ENCODE data around the gene RND2.

DNA sequence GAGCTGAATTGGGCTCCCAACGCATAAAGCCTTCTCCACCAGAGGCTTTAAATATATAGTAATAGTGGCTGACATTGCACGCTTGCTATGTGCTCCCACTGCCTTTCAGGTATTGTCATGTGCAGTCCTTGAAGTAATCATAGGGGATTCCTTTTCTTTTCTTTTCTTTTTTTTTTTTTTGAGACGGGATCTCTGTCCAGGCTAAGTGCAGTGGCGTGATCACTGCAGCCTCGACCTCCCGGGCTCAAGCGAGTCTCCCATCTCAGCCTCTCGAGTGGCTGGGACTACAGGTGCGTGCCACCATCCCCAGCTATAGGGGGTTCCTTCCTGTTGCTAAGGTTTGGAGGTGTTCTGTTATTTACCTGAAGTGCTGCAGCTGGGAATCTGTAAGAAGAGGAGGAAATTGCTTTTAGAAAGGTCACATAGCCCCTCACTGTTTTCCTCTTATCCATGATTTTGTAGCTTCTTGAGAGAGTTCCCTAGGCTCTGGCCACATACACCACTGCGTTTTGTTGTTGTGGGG lies 26.0 kb upstream of the RND2 start:
- TF ChIP-seq, protein P1, sequence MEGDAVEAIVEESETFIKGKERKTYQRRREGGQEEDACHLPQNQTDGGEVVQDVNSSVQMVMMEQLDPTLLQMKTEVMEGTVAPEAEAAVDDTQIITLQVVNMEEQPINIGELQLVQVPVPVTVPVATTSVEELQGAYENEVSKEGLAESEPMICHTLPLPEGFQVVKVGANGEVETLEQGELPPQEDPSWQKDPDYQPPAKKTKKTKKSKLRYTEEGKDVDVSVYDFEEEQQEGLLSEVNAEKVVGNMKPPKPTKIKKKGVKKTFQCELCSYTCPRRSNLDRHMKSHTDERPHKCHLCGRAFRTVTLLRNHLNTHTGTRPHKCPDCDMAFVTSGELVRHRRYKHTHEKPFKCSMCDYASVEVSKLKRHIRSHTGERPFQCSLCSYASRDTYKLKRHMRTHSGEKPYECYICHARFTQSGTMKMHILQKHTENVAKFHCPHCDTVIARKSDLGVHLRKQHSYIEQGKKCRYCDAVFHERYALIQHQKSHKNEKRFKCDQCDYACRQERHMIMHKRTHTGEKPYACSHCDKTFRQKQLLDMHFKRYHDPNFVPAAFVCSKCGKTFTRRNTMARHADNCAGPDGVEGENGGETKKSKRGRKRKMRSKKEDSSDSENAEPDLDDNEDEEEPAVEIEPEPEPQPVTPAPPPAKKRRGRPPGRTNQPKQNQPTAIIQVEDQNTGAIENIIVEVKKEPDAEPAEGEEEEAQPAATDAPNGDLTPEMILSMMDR (conservative IDR thresholded peaks at IDR 0.05; ENCODE audit: low read depth, low read length) = no peak
- no peak for TF ChIP-seq EZH2 (IDR thresholded peaks at IDR 0.05; ENCODE audit: borderline replicate concordance, low read depth, low read length, poor library complexity, severe bottlenecking)
